ENCODE data around the gene GLS. TPM values are rescaled to one million over a fixed set of nuclear protein-coding genes. Genes with fewer than 3 reads are reported as not detected.

GLS gene
- total RNA-seq, 2 donors from 2014 or later = 47.2 to 99.3 TPM

DNA sequence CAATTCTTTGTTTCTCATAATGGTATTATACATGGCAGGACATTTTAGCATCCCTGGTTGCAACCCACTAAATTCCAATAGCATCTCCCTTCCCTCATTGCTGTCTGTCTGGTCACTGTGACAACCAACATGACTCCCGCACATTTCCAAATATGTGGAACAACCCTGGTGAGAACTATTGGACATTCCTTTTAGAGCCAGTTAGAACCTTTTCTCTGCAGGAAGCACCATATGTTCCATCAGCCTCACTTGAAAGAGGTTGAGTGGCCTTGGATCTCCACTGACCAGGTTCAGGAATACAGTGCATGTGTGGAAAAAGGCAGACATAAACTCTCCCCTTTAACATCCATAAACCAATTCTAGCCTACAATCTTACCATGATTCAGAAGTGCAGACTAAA, 25.9 kb upstream of the GLS start:
- no peak overlapping the region for H3K27ac Mint-ChIP-seq
- 95% methylated on average over 1 of the region's 1 CpG; no CpG with 5 or more reads in 1 of the 2 experiments for WGBS, 2 experiments (ENCODE audit: insufficient coverage in 1 of 2, insufficient read length in 1 of 2)
- no peaks in the 10 kb centered on the region for H3K27me3 Mint-ChIP-seq (ENCODE audit: insufficient read depth)
- H3K9me3 ChIP-seq (ENCODE audit: control insufficient read depth, low read length) = no peaks in the 10 kb centered on the region
- H3K4me1 ChIP-seq (ENCODE audit: control insufficient read depth, insufficient read depth, low read length) = no peaks in the 10 kb centered on the region
- H3K4me3 Mint-ChIP-seq = no peak overlapping the region
- TF ChIP-seq, protein P1, sequence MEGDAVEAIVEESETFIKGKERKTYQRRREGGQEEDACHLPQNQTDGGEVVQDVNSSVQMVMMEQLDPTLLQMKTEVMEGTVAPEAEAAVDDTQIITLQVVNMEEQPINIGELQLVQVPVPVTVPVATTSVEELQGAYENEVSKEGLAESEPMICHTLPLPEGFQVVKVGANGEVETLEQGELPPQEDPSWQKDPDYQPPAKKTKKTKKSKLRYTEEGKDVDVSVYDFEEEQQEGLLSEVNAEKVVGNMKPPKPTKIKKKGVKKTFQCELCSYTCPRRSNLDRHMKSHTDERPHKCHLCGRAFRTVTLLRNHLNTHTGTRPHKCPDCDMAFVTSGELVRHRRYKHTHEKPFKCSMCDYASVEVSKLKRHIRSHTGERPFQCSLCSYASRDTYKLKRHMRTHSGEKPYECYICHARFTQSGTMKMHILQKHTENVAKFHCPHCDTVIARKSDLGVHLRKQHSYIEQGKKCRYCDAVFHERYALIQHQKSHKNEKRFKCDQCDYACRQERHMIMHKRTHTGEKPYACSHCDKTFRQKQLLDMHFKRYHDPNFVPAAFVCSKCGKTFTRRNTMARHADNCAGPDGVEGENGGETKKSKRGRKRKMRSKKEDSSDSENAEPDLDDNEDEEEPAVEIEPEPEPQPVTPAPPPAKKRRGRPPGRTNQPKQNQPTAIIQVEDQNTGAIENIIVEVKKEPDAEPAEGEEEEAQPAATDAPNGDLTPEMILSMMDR (conservative IDR thresholded peaks at IDR 0.05) = no peak
- peaks cover 12% of the 10 kb centered on the region for H3K4me1 Mint-ChIP-seq
- no peaks in the 10 kb centered on the region for H3K36me3 ChIP-seq (ENCODE audit: control insufficient read depth, insufficient read depth, low read length)
- no peaks in the 10 kb centered on the region for H3K36me3 Mint-ChIP-seq (ENCODE audit: low read depth)
- no peak for DNase-seq
- no peaks in the 10 kb centered on the region for H3K27me3 ChIP-seq (ENCODE audit: control insufficient read depth, insufficient read depth, low read length, poor library complexity, severe bottlenecking)
- no peak overlapping the region for H3K4me3 ChIP-seq (ENCODE audit: low read length)
- H3K27ac ChIP-seq (ENCODE audit: low read depth, low read length) = no peak overlapping the region
- H3K9ac ChIP-seq (ENCODE audit: extremely low read depth, low read length, poor library complexity, severe bottlenecking) = no peak overlapping the region
- no peaks in the 10 kb centered on the region for H3K9me3 Mint-ChIP-seq

DNA sequence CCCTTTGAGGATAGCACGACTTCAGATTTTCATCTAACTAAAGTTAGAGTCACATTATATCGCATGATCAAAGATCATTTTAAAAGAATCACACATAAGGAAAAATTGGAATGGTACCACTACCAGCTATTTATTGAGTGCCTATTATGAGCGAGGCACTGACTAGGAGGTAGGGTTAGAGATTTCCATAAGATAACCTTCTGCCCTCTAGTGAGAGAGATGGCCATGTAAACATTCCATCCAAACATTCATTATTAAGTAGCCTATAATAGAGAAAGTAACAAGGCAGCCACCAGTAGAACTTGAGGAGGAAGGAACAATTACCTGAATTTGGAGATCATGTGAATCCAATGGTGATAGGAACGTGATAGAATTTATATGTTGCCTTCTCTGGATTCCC, 25.4 kb upstream of the GLS start:
- H3K4me1 Mint-ChIP-seq = peaks cover 15% of the 10 kb centered on the region
- H3K27ac ChIP-seq (ENCODE audit: low read depth, low read length) = no peak overlapping the region
- H3K9me3 ChIP-seq (ENCODE audit: control insufficient read depth, low read length) = no peaks in the 10 kb centered on the region
- no peaks in the 10 kb centered on the region for H3K27me3 ChIP-seq (ENCODE audit: control insufficient read depth, insufficient read depth, low read length, poor library complexity, severe bottlenecking)
- no peaks in the 10 kb centered on the region for H3K4me1 ChIP-seq (ENCODE audit: control insufficient read depth, insufficient read depth, low read length)
- no peak overlapping the region for H3K9ac ChIP-seq (ENCODE audit: extremely low read depth, low read length, poor library complexity, severe bottlenecking)
- no peaks in the 10 kb centered on the region for H3K36me3 ChIP-seq (ENCODE audit: control insufficient read depth, insufficient read depth, low read length)
- 90 to 95% methylated on average over 2 to 4 of the region's 4 CpGs for WGBS, 2 experiments (ENCODE audit: insufficient coverage in 1 of 2, insufficient read length in 1 of 2)
- H3K9me3 Mint-ChIP-seq = no peaks in the 10 kb centered on the region
- no peaks in the 10 kb centered on the region for H3K36me3 Mint-ChIP-seq (ENCODE audit: low read depth)
- TF ChIP-seq, protein P1 (conservative IDR thresholded peaks at IDR 0.05) = no peak
- no peaks in the 10 kb centered on the region for H3K27me3 Mint-ChIP-seq (ENCODE audit: insufficient read depth)
- no peak for DNase-seq
- no peak overlapping the region for H3K4me3 Mint-ChIP-seq
- H3K4me3 ChIP-seq (ENCODE audit: low read length) = no peak overlapping the region
- H3K27ac Mint-ChIP-seq = no peak overlapping the region

GRCh38 chr2:190856985-190857384, 23.6 kb upstream of the GLS start:
- 92 to 100% methylated on average over 1 of the region's 1 CpG for WGBS, 2 experiments (ENCODE audit: insufficient coverage in 1 of 2, insufficient read length in 1 of 2)
- H3K4me1 Mint-ChIP-seq = peaks cover 21% of the 10 kb centered on the region
- no peaks in the 10 kb centered on the region for H3K36me3 Mint-ChIP-seq (ENCODE audit: low read depth)
- Histone ChIP-seq H3K27ac (ENCODE audit: low read depth, low read length) (no peak overlapping the region), H3K36me3 (ENCODE audit: control insufficient read depth, insufficient read depth, low read length) (no peaks in the 10 kb centered on the region), H3K9ac (ENCODE audit: extremely low read depth, low read length, poor library complexity, severe bottlenecking) (no peak overlapping the region), H3K4me3 (ENCODE audit: low read length) (no peak overlapping the region), H3K27me3 (ENCODE audit: control insufficient read depth, insufficient read depth, low read length, poor library complexity, severe bottlenecking) (no peaks in the 10 kb centered on the region), H3K4me1 (ENCODE audit: control insufficient read depth, insufficient read depth, low read length) (no peaks in the 10 kb centered on the region), H3K9me3 (ENCODE audit: control insufficient read depth, low read length) (no peaks in the 10 kb centered on the region)
- H3K27me3 Mint-ChIP-seq (ENCODE audit: insufficient read depth) = no peaks in the 10 kb centered on the region
- peaks cover 7% of the 10 kb centered on the region for H3K9me3 Mint-ChIP-seq
- DNase-seq = no peak
- no peak overlapping the region for H3K27ac Mint-ChIP-seq
- no peak overlapping the region for H3K4me3 Mint-ChIP-seq
- TF ChIP-seq, protein P1 (conservative IDR thresholded peaks at IDR 0.05) = peak; percentile 28

All from endodermal cell (in vitro differentiated cells).